H1 (cell line): ENCODE results near the gene EWSR1. TPM values are rescaled to one million over a fixed set of nuclear protein-coding genes. Genes with fewer than 3 reads are reported as not detected.

Experiments used
- CTCF ChIA-PET: fragments of 300-600 bp; sonication (Branson Sonifier 250); formaldehyde crosslinking; loops from one replicate; lab custom pipeline; 2021; ENCODE audit not compliant: partially characterized antibody; lab: Charles Lee
- POLR2A ChIA-PET: fragments of 300-600 bp; sonication (Branson Sonifier 250); formaldehyde crosslinking; loops from one replicate; lab custom pipeline; 2021; ENCODE audit warnings: inconsistent platforms; ENCODE audit not compliant: partially characterized antibody; lab: Charles Lee
- DNase-seq, 2 experiments: peaks; one replicate each; pipeline versions ENCODE4 v3.0.0 to v3.0.0-alpha.2; 2010 to 2022; ENCODE audit warnings: low spot score in 2 of 2, low read depth in 1 of 2, mixed read lengths in 1 of 2
- FAIRE-seq: peaks from 2 replicates; lab custom pipeline; 2011; peaks lifted over from hg19 to GRCh38; lab: Jason Lieb, UNC
- H2AFZ ChIP-seq: 2 replicates; pipeline ENCODE4 v1.8.1; 2012; ENCODE audit warnings: low read length, inconsistent platforms
- H2AK5ac ChIP-seq: 2 replicates; pipeline ENCODE4 v1.6.1; 2013; ENCODE audit warnings: low read depth, low read length
- H2BK120ac ChIP-seq: replicated peaks from 2 replicates; pipeline ENCODE3; 2013; ENCODE audit warnings: low read depth, low read length, inconsistent platforms
- H2BK12ac ChIP-seq: 2 replicates; pipeline ENCODE4 v1.6.1; 2013; ENCODE audit warnings: low read depth, low read length
- H2BK15ac ChIP-seq: 2 replicates; pipeline ENCODE4 v1.6.1; 2013; ENCODE audit warnings: low read length
- H2BK20ac ChIP-seq: 2 replicates; pipeline ENCODE4 v1.6.1; 2013; ENCODE audit warnings: low read length
- H2BK5ac ChIP-seq: 2 replicates; pipeline ENCODE4 v1.6.1; 2013; ENCODE audit warnings: low read depth, low read length
- H3K14ac ChIP-seq: 2 replicates; pipeline ENCODE4 v1.6.1; 2013; ENCODE audit warnings: inconsistent platforms; ENCODE audit not compliant: insufficient read length
- H3K18ac ChIP-seq: 2 replicates; pipeline ENCODE4 v1.6.1; 2013; ENCODE audit warnings: low read length; ENCODE audit errors: extremely low read depth
- H3K23ac ChIP-seq: 2 replicates; pipeline ENCODE4 v1.6.1; 2013; ENCODE audit warnings: inconsistent platforms; ENCODE audit not compliant: insufficient read length
- H3K23me2 ChIP-seq: 2 replicates; pipeline ENCODE4 v1.6.1; 2013; ENCODE audit warnings: low read depth, low read length
- H3K27ac ChIP-seq: 2 replicates; pipeline ENCODE4 v1.6.1; 2011; ENCODE audit warnings: low read depth, low read length, inconsistent platforms
- H3K27me3 ChIP-seq, 4 experiments: replicated peaks in 1 of 4; 1 replicate in 1 of 4; 2 replicates in 3 of 4; pipeline versions ENCODE4 v1.6.1 to v1.8.1; 2011 to 2013; ENCODE audit warnings: low read length in 3 of 4, mild to moderate bottlenecking in 3 of 4, inconsistent platforms in 2 of 4, mixed read lengths in 2 of 4, moderate library complexity in 1 of 4; ENCODE audit not compliant: control insufficient read depth in 3 of 4, insufficient read depth in 3 of 4; ENCODE audit errors: extremely low read depth in 1 of 4
- H3K36me3 ChIP-seq, 4 experiments: 2 replicates each; pipeline versions ENCODE4 v1.6.1 to v1.8.1; 2011 to 2013; ENCODE audit warnings: mild to moderate bottlenecking in 4 of 4, low read length in 3 of 4, moderate library complexity in 2 of 4, control low read depth in 1 of 4, inconsistent platforms in 1 of 4; ENCODE audit not compliant: insufficient read depth in 4 of 4, control insufficient read depth in 2 of 4
- H3K4ac ChIP-seq: replicated peaks from 2 replicates; pipeline ENCODE3; 2013; ENCODE audit warnings: low read length, low read depth, mixed read lengths, inconsistent platforms; ENCODE audit not compliant: insufficient read length
- H3K4me1 ChIP-seq, 4 experiments: replicated peaks in 1 of 4; 1 replicate in 1 of 4; 2 replicates in 3 of 4; pipeline versions ENCODE4 v1.6.1 to v1.8.1; 2011 to 2013; ENCODE audit warnings: low read length in 3 of 4, inconsistent platforms in 2 of 4, mixed read lengths in 1 of 4; ENCODE audit not compliant: insufficient read depth in 4 of 4, control insufficient read depth in 3 of 4
- H3K4me2 ChIP-seq, 2 experiments: 2 replicates each; pipeline versions ENCODE4 v1.6.1 to v1.8.1; 2011 to 2013; ENCODE audit warnings: low read depth in 2 of 2, low read length in 2 of 2, control low read depth in 1 of 2, inconsistent platforms in 1 of 2, mild to moderate bottlenecking in 1 of 2; ENCODE audit not compliant: insufficient read depth in 1 of 2
- H3K4me3 ChIP-seq, 4 experiments: fragments of 200-600, 300-600 bp in 1 of 4; sonication (generic), shearing (Covaris generic), sonication (Bioruptor Twin) in 1 of 4; 2 replicates each; pipeline versions ENCODE4 v1.5.1 to v1.8.1; 2011 to 2016; ENCODE audit warnings: low read length in 4 of 4, low read depth in 3 of 4, control low read depth in 2 of 4, inconsistent platforms in 2 of 4, mild to moderate bottlenecking in 2 of 4, mixed read lengths in 1 of 4, moderate library complexity in 1 of 4; ENCODE audit not compliant: insufficient read depth in 2 of 4; ENCODE audit errors: extremely low read depth in 1 of 4
- H3K56ac ChIP-seq: replicated peaks from 2 replicates; pipeline ENCODE3; 2013; ENCODE audit warnings: low read depth, mild to moderate bottlenecking, mixed read lengths, low read length, inconsistent platforms; ENCODE audit not compliant: insufficient read length
- H3K79me1 ChIP-seq: 2 replicates; pipeline ENCODE4 v1.6.1; 2013; ENCODE audit warnings: low read depth, low read length, control low read depth
- H3K79me2 ChIP-seq, 2 experiments: 2 replicates each; pipeline versions ENCODE4 v1.6.1 to v1.8.1; 2012 to 2013; ENCODE audit warnings: low read length in 2 of 2, mild to moderate bottlenecking in 2 of 2, inconsistent platforms in 1 of 2; ENCODE audit not compliant: insufficient read depth in 2 of 2, control insufficient read depth in 1 of 2
- H3K9ac ChIP-seq, 4 experiments: replicated peaks in 1 of 4; 1 replicate in 1 of 4; 2 replicates in 3 of 4; pipeline versions ENCODE4 v1.6.1 to v1.8.1; 2011 to 2013; ENCODE audit warnings: low read depth in 3 of 4, low read length in 3 of 4, control low read depth in 2 of 4, mild to moderate bottlenecking in 2 of 4, moderate library complexity in 2 of 4, inconsistent platforms in 1 of 4; ENCODE audit errors: extremely low read depth in 1 of 4
- H3K9me3 ChIP-seq, 2 experiments: 2 replicates each; pipeline versions ENCODE4 v1.6.1 to v1.8.1; 2012 to 2013; ENCODE audit warnings: mild to moderate bottlenecking in 2 of 2, moderate library complexity in 2 of 2, control low read depth in 1 of 2, inconsistent platforms in 1 of 2, low read depth in 1 of 2, low read length in 1 of 2, mixed read lengths in 1 of 2; ENCODE audit not compliant: insufficient read depth in 2 of 2
- H4K20me1 ChIP-seq, 2 experiments: replicated peaks in 1 of 2; 2 replicates each; pipeline versions ENCODE3 to v1.8.1; 2011 to 2013; ENCODE audit warnings: inconsistent platforms in 2 of 2, low read length in 2 of 2, mild to moderate bottlenecking in 1 of 2; ENCODE audit not compliant: insufficient read depth in 2 of 2, control insufficient read depth in 1 of 2
- H4K5ac ChIP-seq: 2 replicates; pipeline ENCODE4 v1.6.1; 2013; ENCODE audit warnings: low read length, low read depth, mixed read lengths, inconsistent platforms; ENCODE audit not compliant: insufficient read length
- H4K8ac ChIP-seq: 2 replicates; pipeline ENCODE4 v1.8.0; 2013; ENCODE audit warnings: mild to moderate bottlenecking, moderate library complexity, low read length, inconsistent platforms; ENCODE audit not compliant: insufficient read depth; ENCODE audit errors: extremely low read depth
- H4K91ac ChIP-seq: replicated peaks from 2 replicates; pipeline ENCODE3; 2013; ENCODE audit warnings: low read length, mixed read lengths, inconsistent platforms; ENCODE audit not compliant: insufficient read length
- SIN3A ChIP-seq, 2 experiments: IDR thresholded peaks in 1 of 2; conservative IDR thresholded peaks in 1 of 2; 2 replicates each; pipeline ENCODE4 v1.6.1; 2011 to 2012; ENCODE audit warnings: low read length in 2 of 2, improper control_type of control experiment in 1 of 2, low read depth in 1 of 2, mild to moderate bottlenecking in 1 of 2
- WGBS, 2 experiments: shearing (Covaris generic) in 1 of 2; methylation state at CpG; one replicate each; pipeline versions ENCODE4 v1.1.6 to v1.1.7; 2013 to 2015; ENCODE audit warnings: low lambda C conversion rate in 2 of 2, mixed read lengths in 2 of 2, inconsistent platforms in 1 of 2, low coverage in 1 of 2, missing lambda C conversion rate in 1 of 2; ENCODE audit not compliant: insufficient replicate concordance in 2 of 2, insufficient coverage in 1 of 2, insufficient read length in 1 of 2; ENCODE audit errors: extremely low coverage in 1 of 2, missing lambda C conversion rate in 1 of 2; 5-methylcytosine and 5-hydroxymethylcytosine counted together
- polyA plus RNA-seq, 7 experiments: library from polyadenylated mRNA; depleted of rRNA in 3 of 7; stranded (reverse) in 5 of 7; unstranded in 2 of 7; fragments of >200 nt in 5 of 7; fragments of 200-250 nt in 2 of 7; gene quantifications; 1 replicate in 5 of 7; 2 replicates in 1 of 7; 4 replicates in 1 of 7; pipeline versions ENCODE4 v1.2.1 to v1.2.3, GENCODE V29; 2011 to 2013; ENCODE audit warnings: missing spikeins in 2 of 7, mixed read lengths in 2 of 7
- total RNA-seq: library from RNA; stranded (reverse); fragmentation: NEBNext Ultra II Directional; extraction: Animal tissue kit (Norgen Biotek cat#: 25700); gene quantifications from 2 replicates; pipeline ENCODE4 v1.2.1, GENCODE V29; 2021

The EWSR1 gene
- total and polyA plus RNA-seq, 2 of the 8 experiments (the other 6 are each of a cell fraction or from before 2014, with no cell fraction given): 387 to 930 TPM

DNA sequence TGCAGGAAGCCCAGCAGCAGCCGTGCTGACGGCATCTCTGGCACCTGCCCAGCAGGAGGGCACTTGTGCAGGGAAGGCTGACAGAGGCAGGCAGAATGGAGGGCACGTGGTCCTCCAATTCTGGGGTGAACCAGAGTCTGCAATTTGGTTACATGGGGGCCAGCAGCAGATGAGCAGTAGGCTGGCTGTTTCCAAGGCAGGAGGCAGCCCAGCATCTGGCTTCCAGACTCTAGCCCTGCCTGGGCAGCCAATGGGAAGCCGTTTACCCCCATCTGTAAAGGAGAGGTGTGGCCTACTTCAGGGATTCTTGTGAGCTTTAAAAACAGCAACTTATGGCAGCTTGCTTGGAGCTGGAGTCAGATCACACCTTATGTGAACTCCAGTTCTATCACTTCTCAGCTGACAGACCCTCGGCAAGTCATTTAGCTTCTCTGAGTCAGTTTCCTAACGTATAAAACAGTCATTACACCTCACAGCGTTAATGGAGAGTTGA, 75.3 kb downstream of the EWSR1 start:
- H3K27me3 ChIP-seq: no peaks in the 10 kb centered on the region
- H2BK120ac ChIP-seq: no peak overlapping the region
- H3K23me2 ChIP-seq: no peaks in the 10 kb centered on the region
- ChIA-PET CTCF (interaction anchor here (1.0 to 1.2 kb wide), 2 partner anchors 16 to 220 kb away, joined by 3 to 7 read pairs; no protein-coding TSS in a partner anchor), POLR2A (no interaction called here)
- H2BK5ac ChIP-seq: 0 out of 2 replicates have a peak overlapping the region, but pooled peaks have one; percentile 35
- H3K36me3 ChIP-seq: peaks cover 8 to 40% (median 28%) of the 10 kb centered on the region in 4 experiments
- FAIRE-seq: no peak
- 87% methylated on average over 7 of the region's 7 CpGs; no CpG with 5 or more reads in 1 of the 2 experiments for WGBS, 2 experiments
- H3K79me1 ChIP-seq: no peaks in the 10 kb centered on the region
- no peak overlapping the region for H2BK15ac ChIP-seq
- H3K4me3 ChIP-seq: no peak overlapping the region
- no peaks in the 10 kb centered on the region for H3K4me1 ChIP-seq
- H3K4me2 ChIP-seq: no peak overlapping the region
- no peak for DNase-seq
- no peak overlapping the region for H2AFZ ChIP-seq
- no peak overlapping the region for H2AK5ac ChIP-seq
- peaks cover 1 to 9% of the 10 kb centered on the region in 2 experiments for H4K20me1 ChIP-seq
- no peak overlapping the region for H3K14ac ChIP-seq
- no peak overlapping the region for H3K18ac ChIP-seq
- H3K79me2 ChIP-seq: no peaks in the 10 kb centered on the region
- no peak overlapping the region for H3K23ac ChIP-seq
- H2BK12ac ChIP-seq: no peak overlapping the region
- no peak overlapping the region for H4K91ac ChIP-seq
- H3K27ac ChIP-seq: no peak overlapping the region
- H2BK20ac ChIP-seq: no peak overlapping the region
- no peak overlapping the region for H4K8ac ChIP-seq
- no peak for TF ChIP-seq SIN3A (conservative IDR thresholded peaks at IDR 0.05 in 1 of 2, IDR thresholded peaks at IDR 0.05 in 1 of 2; ENCODE audit: low read depth in 1 of 2, low read length in 2 of 2)
- TF ChIP-seq, all 59 proteins: peak for 0
- Histone ChIP-seq H3K4ac (no peak overlapping the region), H3K9ac (no peak overlapping the region), H4K5ac (no peak overlapping the region), H3K56ac (no peak overlapping the region), H3K9me3 (no peaks in the 10 kb centered on the region)
